ENCODE results near the gene EFEMP1.

EFEMP1 gene

GRCh38 chr2:55932843-55933242 lies 9.3 kb upstream of the EFEMP1 start:
- no peak for DNase-seq (ENCODE audit: low read depth)

- no peak for DNase-seq (ENCODE audit: low read depth)
Measured at GRCh38 chr2:55931281-55931680, 7.7 kb upstream of the EFEMP1 start.

GRCh38 chr2:55929476-55929875 lies 5.9 kb upstream of the EFEMP1 start:
- no peak for DNase-seq (ENCODE audit: low read depth)

GRCh38 chr2:55926974-55927373 lies 3.4 kb upstream of the EFEMP1 start:
- DNase-seq (ENCODE audit: low read depth), result no peak

GRCh38 chr2:55926246-55926645 lies 2.7 kb upstream of the EFEMP1 start:
- DNase-seq (ENCODE audit: low read depth), result no peak

- DNase-seq (ENCODE audit: low read depth), result no peak
Measured at GRCh38 chr2:55923982-55924321, 370 bp upstream of the EFEMP1 start.

- no peak for DNase-seq (ENCODE audit: low read depth)
Measured at GRCh38 chr2:55922291-55922907, 1.2 kb downstream of the EFEMP1 start.

- no peak for DNase-seq (ENCODE audit: low read depth)
Measured at GRCh38 chr2:55919574-55919973, 4.0 kb downstream of the EFEMP1 start.

GRCh38 chr2:55918856-55919255 lies 4.7 kb downstream of the EFEMP1 start:
- no peak for DNase-seq (ENCODE audit: low read depth)

GRCh38 chr2:55917713-55918390 lies 5.7 kb downstream of the EFEMP1 start:
- DNase-seq (ENCODE audit: low read depth), result no peak

- no peak for DNase-seq (ENCODE audit: low read depth)
Measured at GRCh38 chr2:55917117-55917516, 6.5 kb downstream of the EFEMP1 start.

- no peak for DNase-seq (ENCODE audit: low read depth)
Measured at GRCh38 chr2:55916473-55917049, 7.0 kb downstream of the EFEMP1 start.

- DNase-seq (ENCODE audit: low read depth), result no peak
Measured at GRCh38 chr2:55914786-55915185, 8.8 kb downstream of the EFEMP1 start.

GRCh38 chr2:55912926-55913325 lies 10.7 kb downstream of the EFEMP1 start:
- no peak for DNase-seq (ENCODE audit: low read depth)

GRCh38 chr2:55910077-55910476 lies 13.5 kb downstream of the EFEMP1 start:
- DNase-seq (ENCODE audit: low read depth), result no peak

- DNase-seq (ENCODE audit: low read depth), result no peak
Measured at GRCh38 chr2:55907686-55908085, 15.9 kb downstream of the EFEMP1 start.

- DNase-seq (ENCODE audit: low read depth), result no peak
Measured at GRCh38 chr2:55906993-55907392, 16.6 kb downstream of the EFEMP1 start.

- DNase-seq (ENCODE audit: low read depth), result no peak
Measured at GRCh38 chr2:55903727-55904126, 19.9 kb downstream of the EFEMP1 start.

GRCh38 chr2:55902971-55903370 lies 20.6 kb downstream of the EFEMP1 start:
- DNase-seq (ENCODE audit: low read depth), result no peak

- DNase-seq (ENCODE audit: low read depth), result no peak
Measured at GRCh38 chr2:55902429-55902828, 21.2 kb downstream of the EFEMP1 start.

GRCh38 chr2:55901941-55902340 lies 21.6 kb downstream of the EFEMP1 start:
- no peak for DNase-seq (ENCODE audit: low read depth)

GRCh38 chr2:55901322-55901721 lies 22.3 kb downstream of the EFEMP1 start:
- DNase-seq (ENCODE audit: low read depth), result no peak

- DNase-seq (ENCODE audit: low read depth), result no peak
Measured at GRCh38 chr2:55899881-55900280, 23.7 kb downstream of the EFEMP1 start.
